B cell (primary cell): Measurements from ENCODE around the gene PHLDB1.

ENCODE experiments used
- EZH2 ChIP-seq: IDR thresholded peaks from 2 replicates; pipeline ENCODE4 v1.6.1; 2012; ENCODE audit warnings: borderline replicate concordance, low read depth, mild to moderate bottlenecking, moderate library complexity, low read length; ENCODE audit not compliant: insufficient read depth, poor library complexity, severe bottlenecking
- TF ChIP-seq, protein P1 (sequence below): fragments of 200-600 bp; IDR thresholded peaks from one replicate; pipeline ENCODE4 v1.8.0; 2022; ENCODE audit warnings: antibody characterized with exemption, mild to moderate bottlenecking

DNA sequence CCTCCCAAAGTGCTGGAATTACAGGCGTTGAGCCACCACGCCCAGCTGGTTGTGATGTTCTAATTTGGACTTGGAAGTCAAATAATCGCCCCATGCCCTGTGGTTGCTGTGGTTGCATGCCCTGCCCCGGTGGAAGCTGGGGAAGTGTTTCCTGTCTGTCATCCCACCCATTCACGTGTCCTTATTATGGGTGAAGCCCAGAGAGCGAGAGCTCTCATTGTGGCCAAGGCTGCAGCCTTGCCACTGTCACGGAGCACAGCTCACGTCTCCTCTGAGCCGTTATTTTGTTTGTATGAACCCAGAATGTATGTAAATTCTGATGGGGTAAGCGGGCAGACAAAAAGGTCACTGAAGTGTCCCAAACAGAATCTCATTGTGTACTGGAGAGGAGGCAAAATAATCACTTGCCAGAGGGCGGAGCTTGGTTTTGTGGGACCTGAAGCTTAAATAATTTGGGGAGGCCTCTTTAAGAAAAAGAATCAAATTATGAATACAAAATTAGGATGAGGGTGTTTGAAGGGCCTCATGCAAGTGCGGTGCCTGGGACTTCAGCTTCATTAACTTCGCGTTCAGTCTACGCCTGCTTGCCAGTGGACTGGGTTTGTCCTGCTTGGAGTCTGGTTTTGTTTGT, 97.8 kb downstream of the PHLDB1 start:
- TF ChIP-seq, protein P1, sequence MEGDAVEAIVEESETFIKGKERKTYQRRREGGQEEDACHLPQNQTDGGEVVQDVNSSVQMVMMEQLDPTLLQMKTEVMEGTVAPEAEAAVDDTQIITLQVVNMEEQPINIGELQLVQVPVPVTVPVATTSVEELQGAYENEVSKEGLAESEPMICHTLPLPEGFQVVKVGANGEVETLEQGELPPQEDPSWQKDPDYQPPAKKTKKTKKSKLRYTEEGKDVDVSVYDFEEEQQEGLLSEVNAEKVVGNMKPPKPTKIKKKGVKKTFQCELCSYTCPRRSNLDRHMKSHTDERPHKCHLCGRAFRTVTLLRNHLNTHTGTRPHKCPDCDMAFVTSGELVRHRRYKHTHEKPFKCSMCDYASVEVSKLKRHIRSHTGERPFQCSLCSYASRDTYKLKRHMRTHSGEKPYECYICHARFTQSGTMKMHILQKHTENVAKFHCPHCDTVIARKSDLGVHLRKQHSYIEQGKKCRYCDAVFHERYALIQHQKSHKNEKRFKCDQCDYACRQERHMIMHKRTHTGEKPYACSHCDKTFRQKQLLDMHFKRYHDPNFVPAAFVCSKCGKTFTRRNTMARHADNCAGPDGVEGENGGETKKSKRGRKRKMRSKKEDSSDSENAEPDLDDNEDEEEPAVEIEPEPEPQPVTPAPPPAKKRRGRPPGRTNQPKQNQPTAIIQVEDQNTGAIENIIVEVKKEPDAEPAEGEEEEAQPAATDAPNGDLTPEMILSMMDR: no peak
- TF ChIP-seq EZH2: no peak
